Immature natural killer cell (primary cell): ENCODE measurements around the gene TTLL13. TPM values are rescaled to one million over a fixed set of nuclear protein-coding genes. Genes with fewer than 3 reads are reported as not detected.
A peak's percentile ranks its signal among the peaks of the same experiment; 100 is the strongest.

ENCODE experiments used
- DNase-seq, 3 donors: peaks; one replicate each; pipeline ENCODE4 v3.0.0; 2022; ENCODE audit warnings: mixed read lengths in 1 of 3
- H3K27ac Mint-ChIP-seq, 6 donors: one replicate each; pipeline ENCODE4 v1.8.0; 2020; ENCODE audit warnings: mixed read lengths in 6 of 6, mild to moderate bottlenecking in 5 of 6, inconsistent platforms in 4 of 6, moderate library complexity in 3 of 6
- H3K27me3 Mint-ChIP-seq, 3 donors: one replicate each; pipeline ENCODE4 v1.8.0; 2020 to 2021; ENCODE audit warnings: low read depth in 3 of 3, mild to moderate bottlenecking in 3 of 3, mixed read lengths in 3 of 3, moderate library complexity in 3 of 3, inconsistent platforms in 1 of 3
- H3K36me3 Mint-ChIP-seq, 3 donors: one replicate each; pipeline ENCODE4 v1.8.0; 2020; ENCODE audit warnings: mixed read lengths in 3 of 3, inconsistent platforms in 2 of 3, mild to moderate bottlenecking in 2 of 3
- H3K4me1 Mint-ChIP-seq, 2 donors: one replicate each; pipeline ENCODE4 v1.8.0; 2020; ENCODE audit warnings: inconsistent platforms in 2 of 2, mild to moderate bottlenecking in 2 of 2, mixed read lengths in 2 of 2, moderate library complexity in 1 of 2
- H3K4me3 Mint-ChIP-seq, 5 donors: one replicate each; pipeline ENCODE4 v1.8.0; 2020; ENCODE audit warnings: mild to moderate bottlenecking in 5 of 5, mixed read lengths in 5 of 5, inconsistent platforms in 3 of 5, moderate library complexity in 3 of 5
- H3K9me3 Mint-ChIP-seq, 6 donors: one replicate each; pipeline ENCODE4 v1.8.0; 2020; ENCODE audit warnings: mild to moderate bottlenecking in 6 of 6, mixed read lengths in 6 of 6, inconsistent platforms in 4 of 6, moderate library complexity in 3 of 6
- polyA plus RNA-seq, 3 donors: library from polyadenylated mRNA; unstranded; fragments of 300-500 nt; fragmentation: Illumina TruSeq; gene quantifications; one replicate each; pipeline ENCODE4 v1.2.3, GENCODE V29; 2021

Gene TTLL13
- polyA plus RNA-seq, 3 donors from 2014 or later, result 0.23 to 2.0 (median 0.24) TPM

DNA sequence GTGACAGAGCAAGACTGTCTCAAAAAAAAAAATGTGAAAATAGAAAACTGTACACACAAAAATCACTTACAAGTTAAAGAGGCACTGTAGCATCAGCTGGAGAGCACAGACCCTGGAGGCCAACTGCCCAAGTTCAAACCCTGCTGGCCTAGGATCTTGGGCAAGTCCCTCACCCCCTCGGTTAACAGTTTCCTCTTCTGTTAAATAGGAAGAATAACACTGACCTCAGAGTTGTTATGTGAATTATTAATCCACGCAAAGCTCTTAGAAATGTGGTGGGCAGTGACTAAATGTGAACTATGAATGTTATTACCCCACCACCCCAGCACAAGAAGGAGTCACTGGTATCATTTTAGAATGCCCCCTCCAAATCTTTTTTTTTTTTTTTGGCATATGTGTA lies 26.8 kb upstream of the TTLL13 start:
- H3K4me1 Mint-ChIP-seq, result peaks cover 0 to 2% of the 10 kb centered on the region in 2 donors
- H3K27ac Mint-ChIP-seq, result no peak overlapping the region

DNA sequence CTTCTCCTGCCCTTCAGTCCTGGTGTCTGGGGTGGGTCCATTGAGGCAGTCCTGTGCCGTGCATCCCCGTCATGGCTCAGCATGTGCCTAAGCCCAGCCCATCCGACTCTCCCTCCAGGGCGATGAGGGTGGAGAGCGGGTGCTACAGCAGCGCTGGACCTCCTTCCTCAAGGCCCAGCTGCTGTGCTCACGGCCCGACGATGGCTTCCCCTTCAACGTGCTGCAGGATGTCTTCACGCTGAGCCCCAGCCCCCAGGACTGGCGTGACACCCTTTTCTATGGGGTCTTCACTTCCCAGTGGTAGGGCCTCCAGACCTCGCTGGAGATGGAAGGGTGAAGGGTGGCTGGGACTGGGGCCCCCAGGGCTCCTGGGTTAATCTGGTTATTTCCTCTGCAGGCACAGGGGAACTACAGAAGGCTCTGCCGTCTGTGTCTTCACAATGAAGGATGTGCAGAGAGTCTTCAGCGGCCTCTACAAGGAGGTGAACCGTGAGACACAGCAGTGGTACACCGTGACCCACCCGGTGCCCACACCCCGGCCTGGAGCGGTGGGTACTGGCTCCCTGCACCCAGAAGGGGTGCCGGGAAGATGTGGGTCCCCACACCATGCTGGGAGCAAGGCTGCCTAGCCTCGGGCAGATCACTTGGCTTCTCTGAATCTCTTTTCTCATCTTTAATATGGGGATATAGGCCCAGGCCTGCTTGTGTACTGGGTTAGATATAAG lies 25.8 kb upstream of the TTLL13 start:
- Mint-ChIP-seq H3K4me1 (peaks cover 0 to 1% of the 10 kb centered on the region in 2 donors), H3K36me3 (peaks cover 3 to 14% (median 5%) of the 10 kb centered on the region in 3 donors), H3K4me3 (no peak overlapping the region), H3K27me3 (peaks cover 0 to 3% (median 0%) of the 10 kb centered on the region in 3 donors), H3K9me3 (no peaks in the 10 kb centered on the region), H3K27ac (no peak overlapping the region)
- no peak for DNase-seq

More for the DNA sequence above, 26.8 kb upstream of the TTLL13 start:
- peaks cover 3 to 13% (median 5%) of the 10 kb centered on the region in 3 donors for H3K36me3 Mint-ChIP-seq
- no peaks in the 10 kb centered on the region for H3K27me3 Mint-ChIP-seq
- DNase-seq, result no peak
- no peaks in the 10 kb centered on the region for H3K9me3 Mint-ChIP-seq
- no peak overlapping the region for H3K4me3 Mint-ChIP-seq

DNA sequence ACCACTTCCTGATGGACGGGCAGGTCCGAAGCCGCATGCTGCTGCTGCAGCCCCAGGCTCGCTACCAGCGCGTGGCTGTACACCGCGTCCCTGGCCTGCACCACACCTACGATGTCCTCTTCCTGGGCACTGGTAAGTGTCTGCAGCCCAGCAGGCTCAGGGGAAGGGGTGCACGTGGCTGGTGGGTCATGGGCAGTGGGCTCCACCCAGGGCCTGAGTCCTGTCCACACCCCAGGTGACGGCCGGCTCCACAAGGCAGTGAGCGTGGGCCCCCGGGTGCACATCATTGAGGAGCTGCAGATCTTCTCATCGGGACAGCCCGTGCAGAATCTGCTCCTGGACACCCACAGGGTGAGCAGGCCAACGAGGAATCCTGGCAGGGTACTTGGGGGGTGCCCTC lies 24.3 kb upstream of the TTLL13 start:
- peaks cover 2 to 27% (median 3%) of the 10 kb centered on the region in 3 donors for H3K36me3 Mint-ChIP-seq
- no peaks in the 10 kb centered on the region for H3K9me3 Mint-ChIP-seq
- DNase-seq, result no peak
- H3K27ac Mint-ChIP-seq, result no peak overlapping the region
- H3K4me1 Mint-ChIP-seq, result peaks cover 12% of the 10 kb centered on the region in 2 donors
- H3K4me3 Mint-ChIP-seq, result no peak overlapping the region
- peaks cover 1 to 9% (median 6%) of the 10 kb centered on the region in 3 donors for H3K27me3 Mint-ChIP-seq

GRCh38 chr15:90225504-90226234 lies 23.7 kb upstream of the TTLL13 start:
- Mint-ChIP-seq H3K27ac (no peak overlapping the region), H3K36me3 (peaks cover 3 to 28% (median 3%) of the 10 kb centered on the region in 3 donors), H3K4me3 (no peak overlapping the region), H3K4me1 (peaks cover 18% of the 10 kb centered on the region in 2 donors), H3K27me3 (peaks cover 3 to 11% (median 6%) of the 10 kb centered on the region in 3 donors), H3K9me3 (no peaks in the 10 kb centered on the region)
- DNase-seq, result no peak

DNA sequence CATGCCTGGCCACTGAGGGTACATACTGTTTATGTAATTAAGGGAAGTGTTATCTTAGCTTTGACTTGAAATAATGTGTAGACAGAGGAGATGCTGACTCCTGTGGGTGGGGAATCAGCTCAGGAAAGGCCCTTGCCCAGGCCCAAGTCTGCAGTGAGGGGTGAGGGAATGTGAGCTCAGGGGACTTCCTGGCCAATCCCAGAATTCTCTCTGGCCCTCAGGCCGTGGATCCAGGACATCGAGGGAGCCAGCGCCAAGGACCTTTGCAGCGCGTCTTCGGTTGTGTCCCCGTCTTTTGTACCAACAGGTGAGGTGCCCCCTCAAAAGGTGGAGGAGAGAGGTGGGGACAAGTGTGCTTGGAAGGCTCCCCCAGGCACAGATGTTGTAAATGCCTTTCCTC lies 22.0 kb upstream of the TTLL13 start:
- Mint-ChIP-seq H3K4me1 (peaks cover 34% of the 10 kb centered on the region in 2 donors), H3K36me3 (peaks cover 7 to 37% (median 10%) of the 10 kb centered on the region in 3 donors), H3K9me3 (no peaks in the 10 kb centered on the region), H3K27ac (peak overlapping the region in 2 of 6 donors; percentile 7 to 28), H3K4me3 (no peak overlapping the region), H3K27me3 (peaks cover 14 to 21% (median 16%) of the 10 kb centered on the region in 3 donors)
- no peak for DNase-seq

- Mint-ChIP-seq H3K27me3 (peaks cover 19 to 25% (median 20%) of the 10 kb centered on the region in 3 donors), H3K9me3 (no peaks in the 10 kb centered on the region), H3K36me3 (peaks cover 7 to 37% (median 10%) of the 10 kb centered on the region in 3 donors), H3K4me1 (peaks cover 42% of the 10 kb centered on the region in 2 donors), H3K4me3 (no peak overlapping the region), H3K27ac (peak overlapping the region in 3 of 6 donors; percentile 36 to 76 (median 40))
- DNase-seq, result no peak
Measured at GRCh38 chr15:90227816-90228772, 21.3 kb upstream of the TTLL13 start.

DNA sequence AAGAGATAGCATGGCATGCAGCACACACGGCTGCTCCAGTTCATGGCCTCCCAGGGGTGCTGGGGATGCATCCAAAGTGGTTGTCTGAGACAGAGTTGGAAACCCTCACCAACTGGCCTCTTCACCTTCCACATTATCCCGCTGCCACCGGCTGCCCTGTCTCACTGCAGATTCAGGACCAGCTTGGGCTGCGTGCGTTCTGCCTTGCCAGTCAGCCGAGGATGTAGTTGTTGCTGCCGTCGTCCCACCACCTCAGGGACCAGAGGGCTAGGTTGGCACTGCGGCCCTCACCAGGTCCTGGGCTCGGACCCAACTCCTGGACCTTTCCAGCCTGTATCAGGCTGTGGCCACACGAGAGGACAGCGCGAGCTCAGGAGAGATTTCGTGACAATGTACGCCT lies 20.4 kb upstream of the TTLL13 start:
- Mint-ChIP-seq H3K36me3 (peaks cover 7 to 33% (median 10%) of the 10 kb centered on the region in 3 donors), H3K9me3 (no peaks in the 10 kb centered on the region), H3K27ac (peak overlapping the region; percentile 99 to 100 (median 99)), H3K4me3 (no peak overlapping the region), H3K27me3 (peaks cover 19 to 27% (median 24%) of the 10 kb centered on the region in 3 donors), H3K4me1 (peaks cover 43% of the 10 kb centered on the region in 2 donors)
- no peak for DNase-seq

DNA sequence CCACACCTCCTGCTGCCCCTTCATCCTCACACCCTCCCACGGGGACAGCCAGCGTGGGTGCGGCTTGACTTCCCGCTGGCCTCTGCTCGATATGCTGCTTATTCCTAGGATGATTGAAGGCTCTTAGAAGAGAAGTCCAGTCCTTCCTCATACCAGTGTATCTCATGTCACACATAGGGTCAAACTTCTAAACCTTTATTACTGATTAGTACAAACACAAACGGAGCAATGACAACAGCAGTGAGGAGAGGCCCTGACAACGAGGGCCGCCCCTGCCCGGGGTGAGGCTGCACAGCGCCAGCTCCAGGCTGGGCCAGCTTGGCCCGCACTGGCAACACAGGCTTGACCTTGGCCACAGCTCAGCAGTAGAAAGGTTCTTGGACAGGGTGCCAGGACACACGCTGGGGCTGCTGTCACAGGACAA lies 19.3 kb upstream of the TTLL13 start:
- Mint-ChIP-seq H3K27ac (peak overlapping the region; percentile 99 to 100 (median 99)), H3K9me3 (no peaks in the 10 kb centered on the region), H3K4me1 (peaks cover 51 to 53% of the 10 kb centered on the region in 2 donors), H3K36me3 (peaks cover 7 to 27% (median 10%) of the 10 kb centered on the region in 3 donors), H3K27me3 (peaks cover 19 to 27% (median 24%) of the 10 kb centered on the region in 3 donors), H3K4me3 (peak overlapping the region; percentile 24 to 95 (median 87))
- no peak for DNase-seq

GRCh38 chr15:90230610-90231009 lies 18.7 kb upstream of the TTLL13 start:
- H3K36me3 Mint-ChIP-seq, result peaks cover 7 to 27% (median 10%) of the 10 kb centered on the region in 3 donors
- H3K27me3 Mint-ChIP-seq, result peaks cover 19 to 27% (median 24%) of the 10 kb centered on the region in 3 donors
- DNase-seq, result no peak
- peak overlapping the region; percentile 99 to 100 (median 99) for H3K27ac Mint-ChIP-seq
- peak overlapping the region; percentile 86 to 95 (median 89) for H3K4me3 Mint-ChIP-seq
- no peaks in the 10 kb centered on the region for H3K9me3 Mint-ChIP-seq
- H3K4me1 Mint-ChIP-seq, result peaks cover 53 to 55% of the 10 kb centered on the region in 2 donors

GRCh38 chr15:90231028-90232017 lies 18.0 kb upstream of the TTLL13 start:
- Mint-ChIP-seq H3K4me3 (peak overlapping the region; percentile 86 to 95 (median 89)), H3K36me3 (peaks cover 4 to 26% (median 10%) of the 10 kb centered on the region in 3 donors), H3K27ac (peak overlapping the region; percentile 99 to 100 (median 99)), H3K9me3 (no peaks in the 10 kb centered on the region), H3K4me1 (peaks cover 55 to 60% of the 10 kb centered on the region in 2 donors), H3K27me3 (peaks cover 19 to 27% (median 24%) of the 10 kb centered on the region in 3 donors)
- DNase-seq, result peak; percentile 90 to 92 (median 91)

GRCh38 chr15:90232196-90232595 lies 17.2 kb upstream of the TTLL13 start:
- Mint-ChIP-seq H3K36me3 (peaks cover 4 to 27% (median 10%) of the 10 kb centered on the region in 3 donors), H3K27ac (peak overlapping the region; percentile 99 to 100 (median 99)), H3K4me3 (peak overlapping the region; percentile 86 to 95 (median 89)), H3K27me3 (peaks cover 19 to 27% (median 24%) of the 10 kb centered on the region in 3 donors), H3K9me3 (no peaks in the 10 kb centered on the region), H3K4me1 (peaks cover 55 to 60% of the 10 kb centered on the region in 2 donors)
- no peak for DNase-seq

- peak overlapping the region; percentile 99 to 100 (median 99) for H3K27ac Mint-ChIP-seq
- H3K4me1 Mint-ChIP-seq, result peaks cover 55 to 60% of the 10 kb centered on the region in 2 donors
- DNase-seq, result peak in 1 of 3 donors; percentile 21
- H3K4me3 Mint-ChIP-seq, result peak overlapping the region; percentile 86 to 95 (median 89)
- H3K27me3 Mint-ChIP-seq, result peaks cover 19 to 25% (median 24%) of the 10 kb centered on the region in 3 donors
- H3K9me3 Mint-ChIP-seq, result no peaks in the 10 kb centered on the region
- peaks cover 4 to 27% (median 10%) of the 10 kb centered on the region in 3 donors for H3K36me3 Mint-ChIP-seq
Measured at GRCh38 chr15:90232941-90233386, 16.4 kb upstream of the TTLL13 start.
